GM21576 (cell line): ENCODE measurements around the gene CEBPB.
"Not testable (repeated sequence)": the region's sequence is repeated elsewhere in the genome, so short reads cannot be mapped to it uniquely, and the experiment has no call there.

Experiments
- ATAC-seq: cut with Tn5 transposase; IDR thresholded peaks from one replicate; pipeline ENCODE4 v1.9.1; 2021; ENCODE audit warnings: mild to moderate bottlenecking, moderate library complexity; ENCODE audit not compliant: unreplicated experiment

Gene CEBPB

DNA sequence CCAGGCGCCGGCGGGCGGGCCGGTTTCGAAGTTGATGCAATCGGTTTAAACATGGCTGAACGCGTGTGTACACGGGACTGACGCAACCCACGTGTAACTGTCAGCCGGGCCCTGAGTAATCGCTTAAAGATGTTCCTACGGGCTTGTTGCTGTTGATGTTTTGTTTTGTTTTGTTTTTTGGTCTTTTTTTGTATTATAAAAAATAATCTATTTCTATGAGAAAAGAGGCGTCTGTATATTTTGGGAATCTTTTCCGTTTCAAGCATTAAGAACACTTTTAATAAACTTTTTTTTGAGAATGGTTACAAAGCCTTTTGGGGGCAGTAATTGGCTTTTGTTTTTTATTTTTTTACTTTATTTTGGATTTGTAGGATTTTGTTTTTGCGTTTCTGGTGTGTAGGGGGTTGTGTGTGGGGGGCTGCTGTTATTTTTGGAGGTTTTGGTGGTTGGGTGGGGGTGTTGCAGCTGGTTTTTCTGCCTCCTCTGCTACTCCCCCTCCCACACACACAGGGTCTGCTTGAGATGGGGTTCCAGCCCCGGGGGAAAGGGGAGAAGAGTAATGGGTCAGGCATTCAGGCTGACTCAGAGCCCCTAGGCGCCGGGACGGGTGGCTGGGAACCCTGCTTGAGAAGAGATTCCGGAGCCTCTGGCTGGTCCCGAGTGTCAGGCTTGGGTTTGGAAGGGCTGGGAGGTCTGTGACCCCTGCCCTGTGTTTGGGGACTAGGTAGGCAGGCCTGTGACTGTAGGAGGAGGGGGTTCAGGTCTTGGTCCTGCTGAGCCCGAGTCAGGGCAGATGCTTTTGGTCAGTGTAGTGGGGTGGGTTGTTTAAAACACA, 2.0 kb downstream of the CEBPB start:
- peak; percentile 20 for ATAC-seq

DNA sequence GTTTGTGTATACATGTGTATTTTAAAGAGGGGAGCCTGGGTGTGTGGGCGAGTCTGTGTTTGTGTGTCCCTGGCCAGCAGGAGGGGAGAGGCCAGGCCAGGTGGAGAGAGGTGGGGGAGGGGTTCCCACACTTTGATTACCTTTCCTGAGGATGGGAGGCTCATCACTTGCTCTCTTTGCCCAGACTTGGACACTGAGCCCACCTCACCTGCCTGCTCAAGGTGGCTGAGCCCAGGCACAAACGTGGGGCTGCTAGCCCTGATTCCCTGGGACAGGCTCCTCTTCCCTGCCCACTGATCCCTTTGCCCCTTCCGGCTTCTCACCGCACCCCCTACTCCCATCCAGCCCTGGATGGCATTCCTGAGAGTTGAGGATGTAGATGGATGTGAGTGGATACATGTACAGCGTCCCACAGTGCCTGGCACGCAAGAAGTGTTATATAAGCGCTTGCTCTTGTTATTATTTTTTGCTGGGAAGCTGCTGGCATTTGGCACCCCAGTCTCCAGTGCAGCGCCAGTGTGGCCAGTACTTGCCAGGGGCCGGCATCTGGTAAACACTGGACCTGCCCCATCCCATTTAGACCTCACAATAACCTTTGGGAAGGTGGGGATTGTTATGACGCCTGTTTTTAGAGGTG, 2.7 kb downstream of the CEBPB start:
- ATAC-seq = no peak

DNA sequence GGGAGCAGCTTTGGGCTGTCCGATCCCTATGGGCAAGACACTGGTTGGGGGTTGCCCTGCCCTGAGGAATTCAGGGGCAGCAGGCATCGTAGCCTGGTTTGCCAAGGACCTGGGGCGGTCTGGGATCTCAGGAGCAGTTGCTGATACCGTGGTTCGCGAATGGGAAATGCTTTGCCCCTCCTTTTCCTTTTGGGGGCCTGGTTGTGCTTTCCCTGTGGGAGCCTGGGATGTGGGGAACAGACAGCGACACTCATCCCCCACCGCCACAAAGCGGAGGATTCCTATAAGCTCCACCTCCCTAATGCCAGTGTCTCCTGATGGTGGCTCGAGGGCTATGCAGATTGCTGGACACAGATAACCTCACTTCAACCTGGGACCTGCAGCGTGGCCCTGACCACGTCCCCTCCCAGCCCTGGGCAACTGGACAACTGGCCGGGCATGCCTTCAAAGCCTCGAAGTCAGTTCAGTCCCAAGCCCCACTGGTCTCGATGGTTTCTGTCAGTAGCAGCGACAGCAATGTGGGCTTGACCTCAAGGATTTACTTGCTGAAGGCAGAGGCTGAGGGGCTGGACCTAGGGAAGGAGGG, 3.3 kb downstream of the CEBPB start:
- ATAC-seq = no peak

DNA sequence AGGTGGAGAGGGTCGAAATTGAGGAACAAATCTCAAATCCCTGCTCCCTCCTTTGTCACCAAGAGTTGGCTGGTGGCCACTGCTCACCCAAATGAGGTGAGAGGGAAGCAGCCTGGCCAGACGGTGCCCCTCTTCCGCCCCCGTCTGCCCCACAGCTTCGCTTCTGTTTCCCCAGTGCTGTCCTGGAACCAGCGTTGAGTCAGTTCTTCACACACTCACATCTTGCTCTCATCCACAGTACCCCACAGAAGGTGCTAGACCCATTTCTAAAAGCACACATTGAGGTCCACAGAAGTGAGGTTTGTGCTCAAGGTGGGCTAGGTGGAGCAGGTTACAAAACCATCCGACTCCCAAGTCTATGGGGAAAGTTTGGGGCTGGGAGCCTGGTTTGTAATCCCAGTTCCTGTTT, 3.8 kb downstream of the CEBPB start:
- ATAC-seq = no peak

DNA sequence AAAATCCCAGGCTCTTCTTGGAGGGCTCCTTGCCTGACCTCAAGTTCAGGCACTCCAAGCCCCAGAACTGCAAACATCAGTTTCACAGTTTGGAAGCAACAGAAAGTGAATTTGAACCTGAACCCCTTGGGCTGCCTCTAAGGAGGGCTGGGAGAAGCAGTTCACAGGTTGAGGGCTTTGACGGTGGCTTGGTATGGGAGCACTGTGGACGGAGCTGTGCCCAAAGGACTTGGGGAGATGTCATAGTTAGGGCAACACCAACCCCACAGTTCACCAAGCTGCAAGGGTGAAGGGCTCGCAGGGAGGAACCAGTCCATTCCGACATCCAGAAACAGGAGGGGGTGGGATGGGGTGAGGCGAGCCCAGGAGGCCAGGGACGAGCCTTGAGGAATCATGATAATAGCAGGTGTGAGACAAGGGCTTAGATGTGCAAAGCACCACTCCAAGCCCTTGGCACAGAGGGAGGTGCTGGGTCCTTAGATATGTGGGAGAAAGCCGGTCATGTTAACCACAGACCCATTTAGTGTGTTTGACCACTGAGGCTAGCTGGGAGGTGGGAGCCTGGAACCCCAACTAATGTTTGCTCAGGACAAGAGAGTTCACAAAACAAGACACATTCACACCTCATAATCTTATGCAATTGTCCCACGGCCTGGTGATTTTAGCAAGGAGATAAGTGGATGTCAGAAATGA, 4.3 kb downstream of the CEBPB start:
- no peak for ATAC-seq

DNA sequence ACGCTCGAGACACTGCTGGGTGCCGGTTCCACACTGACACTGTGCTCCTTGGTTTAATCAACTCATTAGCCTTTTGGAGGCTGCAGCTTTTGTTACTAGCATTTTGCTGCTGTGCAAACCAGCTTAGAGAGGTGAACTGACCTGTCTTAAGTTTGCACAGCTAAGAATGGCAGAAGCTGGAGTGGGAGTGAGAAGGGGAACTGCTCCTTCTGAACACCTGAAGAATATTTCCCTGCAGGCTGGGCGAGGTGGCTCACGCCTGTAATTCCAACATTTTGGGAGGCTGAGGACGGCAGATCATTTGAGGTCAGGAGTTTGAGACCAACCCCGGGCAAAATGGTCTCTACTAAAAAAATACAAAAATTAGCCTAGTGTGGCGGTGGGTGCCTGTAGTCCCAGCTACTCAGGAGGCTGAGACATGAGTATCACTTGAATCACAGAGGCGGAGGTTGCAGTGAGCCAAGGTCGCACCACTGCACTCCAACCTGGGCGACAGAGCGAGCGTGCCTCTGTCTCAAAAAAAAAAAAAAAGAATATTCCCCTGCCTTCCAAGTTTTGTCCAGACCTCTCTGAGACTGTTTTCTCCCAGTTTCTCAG, 5.0 kb downstream of the CEBPB start:
- ATAC-seq = no peak

DNA sequence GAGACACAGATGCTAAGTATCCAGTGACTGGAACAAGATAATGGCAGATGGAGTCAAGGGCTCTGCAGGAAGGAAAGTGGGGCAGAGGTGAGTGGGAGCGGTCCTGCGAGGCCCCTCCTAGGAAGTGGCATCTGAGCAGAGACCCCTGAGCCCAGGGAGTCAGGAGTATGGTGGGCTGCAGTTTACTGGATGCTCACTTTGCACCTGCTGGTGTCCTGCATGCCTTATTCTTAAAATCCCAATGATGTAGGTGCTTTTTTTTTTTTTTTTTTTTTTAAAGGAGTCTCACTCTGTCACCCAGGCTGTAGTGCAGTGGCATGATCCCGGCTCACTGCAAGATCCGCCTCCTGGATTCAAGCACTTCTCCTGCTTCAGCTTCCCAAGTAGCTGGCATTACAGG, 5.6 kb downstream of the CEBPB start:
- no peak for ATAC-seq

DNA sequence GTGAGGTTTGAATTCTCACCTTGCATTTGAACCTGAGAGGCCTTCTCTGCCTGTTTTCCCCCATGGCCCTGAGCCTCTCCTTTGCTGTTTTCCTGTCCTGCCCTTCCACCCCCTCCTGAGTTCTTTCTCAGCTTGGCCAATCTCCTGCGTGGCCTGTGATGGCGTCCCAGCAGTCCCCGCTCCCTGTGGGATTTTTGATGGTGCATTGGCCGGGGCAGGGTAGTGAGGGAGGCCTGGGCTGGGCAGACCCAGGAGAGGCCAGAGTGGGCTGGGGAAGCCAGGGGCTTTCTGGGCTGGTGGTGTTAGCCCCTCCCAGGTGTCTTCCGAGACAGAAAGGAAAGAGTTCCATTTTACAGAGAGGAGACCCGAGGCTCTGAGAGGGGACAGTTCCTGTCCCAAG, 6.3 kb downstream of the CEBPB start:
- ATAC-seq = no peak

DNA sequence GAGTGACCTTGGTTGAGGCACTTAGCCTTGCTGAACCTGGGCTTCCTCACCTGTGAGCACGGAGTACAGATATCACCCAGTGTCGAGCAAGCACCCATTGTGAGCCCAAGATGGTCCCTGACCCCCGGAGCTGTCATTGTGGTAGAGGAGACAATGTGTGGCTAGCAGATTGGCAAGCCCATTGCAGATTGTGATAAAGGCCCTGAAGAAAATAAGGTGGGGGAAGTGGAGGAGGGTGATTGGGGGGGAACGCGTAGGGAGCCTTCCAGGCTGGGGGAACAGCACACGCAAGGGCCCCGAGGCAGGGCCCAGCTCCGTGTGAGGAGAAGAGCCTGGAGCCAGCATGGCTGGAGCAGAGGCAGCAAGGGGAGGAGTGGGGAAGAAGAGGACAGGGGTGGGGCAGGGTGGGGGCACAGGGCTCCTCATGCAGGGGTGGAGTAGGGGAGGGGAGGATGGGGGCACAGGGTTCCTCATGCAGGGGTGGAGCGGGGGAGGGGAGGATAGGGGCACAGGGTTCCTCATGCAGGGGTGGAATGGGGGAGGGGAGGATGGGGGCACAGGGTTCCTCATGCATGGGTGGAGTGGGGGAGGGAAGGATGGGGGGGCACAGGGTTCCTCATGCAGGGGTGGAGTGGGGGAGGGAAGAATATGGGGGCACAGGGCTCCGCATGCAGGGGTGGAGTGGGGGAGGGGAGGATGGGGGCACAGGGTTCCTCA, 7.0 kb downstream of the CEBPB start:
- ATAC-seq = no peak

DNA sequence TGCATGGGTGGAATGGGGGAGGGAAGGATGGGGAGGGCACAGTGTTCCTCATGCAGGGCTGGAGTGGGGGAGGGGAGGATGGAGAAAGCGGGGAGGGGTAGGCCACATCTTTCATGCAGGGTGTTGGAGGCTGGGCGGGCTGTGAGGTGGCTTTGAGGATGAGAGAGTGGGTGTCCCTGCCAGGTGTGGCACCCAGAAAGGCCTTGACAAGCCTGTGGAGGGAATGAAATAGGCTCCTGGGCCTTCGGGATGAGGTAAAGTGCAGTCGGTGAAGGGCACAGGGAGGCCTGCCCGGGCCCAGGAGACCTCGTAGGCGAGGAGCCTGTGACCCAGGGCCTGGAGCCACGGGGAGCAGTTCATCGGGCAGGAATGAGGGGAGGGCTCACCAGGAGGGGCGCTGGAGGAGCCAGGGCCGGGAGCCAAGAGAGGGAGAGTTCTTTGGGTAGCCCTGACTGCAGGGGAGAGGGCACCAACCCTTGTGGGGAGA, 7.6 kb downstream of the CEBPB start:
- ATAC-seq = no peak

DNA sequence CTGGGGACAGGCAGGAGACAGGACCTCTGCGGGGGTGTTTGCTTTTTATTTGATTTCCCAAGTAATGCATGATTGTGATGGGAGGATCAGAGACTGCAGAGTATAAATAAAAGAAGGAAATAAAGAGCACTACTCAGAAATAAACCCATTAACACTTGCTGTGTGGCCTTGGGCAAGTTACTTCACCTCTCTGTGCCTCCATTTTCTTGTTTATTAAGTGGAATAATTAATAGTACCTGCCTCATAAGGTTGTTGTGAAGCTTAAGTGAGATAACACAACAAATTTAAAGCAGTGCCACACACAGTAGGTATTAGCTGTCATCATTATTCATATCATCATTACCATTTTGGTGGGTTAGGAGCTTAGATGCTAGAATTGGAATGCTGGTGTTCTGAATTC, 8.1 kb downstream of the CEBPB start:
- no peak for ATAC-seq

DNA sequence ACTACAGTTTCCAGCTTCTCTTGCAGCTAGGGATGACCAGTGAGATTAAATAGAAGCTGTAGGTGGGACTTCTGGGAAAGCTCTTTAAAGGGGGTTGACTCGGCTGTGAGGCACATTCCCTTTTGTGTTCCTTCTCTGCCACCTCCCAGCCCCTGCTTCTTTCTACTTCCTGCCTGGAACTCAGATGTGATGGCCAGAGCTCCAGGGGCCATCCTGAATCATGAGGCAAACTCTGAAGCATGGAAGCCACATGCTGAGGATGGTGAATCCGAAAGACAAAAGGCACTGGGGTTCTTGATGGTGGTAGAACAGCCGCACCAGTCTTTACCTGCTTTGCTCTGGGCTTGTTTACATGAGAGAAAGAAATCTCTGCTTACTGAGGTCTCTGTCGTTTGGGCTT, 9.1 kb downstream of the CEBPB start:
- no peak for ATAC-seq

DNA sequence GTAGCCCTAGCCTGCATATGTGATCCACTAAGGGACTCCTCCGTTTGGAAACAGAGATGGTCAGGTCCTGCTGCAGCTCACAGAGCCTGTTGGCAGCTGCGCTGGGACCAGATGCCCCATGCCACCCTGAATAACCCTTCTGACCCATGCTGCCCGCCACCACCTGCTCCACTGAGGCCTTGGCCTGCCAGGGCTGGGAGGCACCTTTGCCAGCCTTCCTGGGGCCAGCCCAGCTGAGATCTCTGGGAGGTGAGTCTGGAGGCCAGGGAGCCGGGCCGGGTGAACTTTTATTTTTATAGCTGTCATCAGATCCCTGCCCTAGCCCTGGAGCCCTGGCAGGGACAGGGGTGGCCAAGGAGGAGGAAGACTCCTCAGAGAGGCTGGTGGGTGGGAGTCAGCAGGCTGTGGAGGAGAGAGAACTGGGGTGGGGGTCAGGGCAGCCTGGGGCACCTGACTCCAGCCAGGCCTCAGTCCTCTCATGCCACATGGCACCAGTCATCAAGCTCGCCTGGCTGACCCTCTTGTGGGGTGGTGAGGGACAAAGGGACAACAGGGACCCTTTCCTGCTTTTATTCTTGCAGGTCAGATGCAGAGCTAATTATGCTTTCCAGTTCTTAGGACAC, 10.0 kb downstream of the CEBPB start:
- no peak for ATAC-seq

DNA sequence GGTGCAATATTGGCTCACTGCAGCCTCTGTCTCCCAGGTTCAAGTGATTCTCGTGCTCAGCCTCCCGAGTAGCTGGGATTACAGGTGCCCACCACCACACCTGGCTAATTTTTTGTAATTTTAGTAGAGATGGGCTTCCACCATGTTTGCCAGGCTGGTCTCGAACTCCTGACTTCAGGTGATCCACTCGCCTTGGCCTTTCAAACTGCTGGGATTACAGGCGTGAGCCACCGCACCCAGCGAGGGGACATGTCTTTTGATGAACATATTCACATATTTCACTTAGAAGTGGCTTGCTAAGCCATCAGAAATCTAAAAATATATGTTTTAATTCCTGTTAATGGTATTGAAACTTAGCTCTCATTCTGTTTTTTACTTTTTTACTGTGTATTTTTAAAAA, 11.1 kb downstream of the CEBPB start:
- ATAC-seq = not testable (repeated sequence)

DNA sequence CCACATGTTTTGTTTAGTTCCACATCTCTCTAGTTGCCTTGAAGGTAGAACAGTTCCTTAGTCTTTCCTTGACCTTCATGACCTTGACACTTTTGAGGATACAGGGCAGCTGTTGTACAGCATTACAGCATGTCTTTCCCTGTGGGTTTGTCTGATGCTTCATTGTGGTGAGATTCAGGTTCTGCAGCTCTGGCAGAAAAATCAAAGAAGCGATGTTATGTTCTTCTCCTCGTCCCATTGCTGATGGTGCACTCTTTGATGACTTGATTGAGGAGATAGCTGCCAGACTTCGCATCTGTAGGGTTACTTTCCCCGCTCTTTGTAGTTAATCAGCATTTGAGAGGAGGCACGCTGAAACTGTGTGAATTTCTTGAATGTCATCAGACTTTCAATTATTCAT, 12.0 kb downstream of the CEBPB start:
- no peak for ATAC-seq

DNA sequence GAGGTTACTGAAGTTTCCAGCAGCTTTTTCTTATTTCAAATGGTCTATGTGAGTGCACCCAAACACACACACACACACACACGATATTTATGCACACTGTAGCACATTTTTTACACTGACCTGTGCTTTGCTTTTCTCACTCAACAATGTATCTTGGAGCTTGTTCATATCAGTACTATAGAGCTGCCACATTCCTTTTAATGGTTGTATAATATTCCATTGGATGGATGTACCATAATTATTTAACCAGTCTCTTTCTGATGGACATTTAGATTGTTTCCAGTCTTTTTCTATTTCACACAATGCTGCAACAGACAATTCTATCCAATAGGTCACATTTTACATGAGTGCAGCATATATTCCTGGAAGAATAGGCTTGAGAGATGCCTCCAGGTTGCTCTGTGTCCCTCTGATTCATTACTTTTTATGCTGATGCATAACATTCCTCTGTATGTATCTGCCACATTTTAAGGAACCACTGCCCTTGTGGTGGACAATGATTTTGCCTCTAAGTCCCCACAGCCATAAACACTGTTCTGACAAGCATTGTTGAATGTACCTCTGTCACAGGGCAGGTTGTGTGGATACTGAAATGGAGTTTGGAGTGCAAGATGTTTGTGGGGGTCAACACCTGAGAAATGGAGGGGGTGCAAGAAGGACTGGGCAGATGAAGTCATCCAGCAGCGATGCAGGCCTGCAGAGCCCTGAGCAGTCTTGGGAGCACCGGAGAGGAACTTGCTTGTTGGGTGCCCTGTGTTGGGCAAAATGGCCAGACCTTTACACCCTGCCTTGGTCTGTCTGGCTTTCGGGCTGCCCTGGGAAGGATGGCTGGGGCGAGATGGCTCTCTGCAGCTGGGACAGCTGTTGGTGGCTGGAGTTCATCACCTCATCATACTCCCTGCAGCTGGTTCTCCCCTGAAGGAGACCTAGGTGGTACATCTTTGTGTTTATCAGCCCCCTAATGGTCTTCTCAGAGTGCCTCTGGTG, 13.6 kb downstream of the CEBPB start:
- ATAC-seq = no peak

DNA sequence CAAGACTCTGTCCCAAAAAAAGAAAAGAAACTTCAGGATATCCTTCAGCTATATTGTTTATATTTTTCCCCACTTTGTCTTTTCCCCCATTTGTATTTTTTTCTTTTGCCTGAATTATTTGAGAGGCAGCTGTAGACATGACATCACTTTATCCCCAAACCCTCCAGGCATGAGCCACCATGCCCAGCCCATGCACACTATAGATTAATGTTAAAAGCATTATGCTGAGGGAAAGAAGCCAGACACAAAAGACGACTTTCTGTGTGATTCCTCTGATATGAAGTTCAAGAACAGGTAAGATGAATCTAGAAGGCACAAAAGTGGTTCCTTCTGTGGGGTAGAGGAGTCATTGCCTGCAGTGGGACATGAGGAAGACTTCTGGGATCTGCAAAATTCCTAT, 16.4 kb downstream of the CEBPB start:
- ATAC-seq = no peak

DNA sequence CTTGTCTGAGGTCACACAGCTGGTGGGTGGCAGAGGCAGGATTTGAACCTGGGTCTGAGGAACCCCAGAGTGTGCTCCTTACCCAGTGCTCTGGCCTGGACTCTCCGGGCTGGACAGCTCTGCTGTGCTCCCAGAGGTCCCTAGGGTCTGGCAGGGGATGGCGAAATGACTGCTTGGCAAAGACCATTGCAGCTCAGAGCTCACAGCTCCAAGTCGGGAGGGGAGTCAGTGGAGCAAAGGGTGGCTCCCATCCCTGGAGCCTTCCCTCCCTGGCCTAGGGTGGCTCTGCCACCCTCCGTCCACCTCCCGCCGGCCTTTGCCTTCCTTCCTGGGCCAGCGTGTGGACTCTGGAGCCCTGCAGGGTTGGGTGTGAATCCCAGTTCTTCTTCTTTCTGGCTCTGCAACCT, 17.5 kb downstream of the CEBPB start:
- ATAC-seq = no peak

DNA sequence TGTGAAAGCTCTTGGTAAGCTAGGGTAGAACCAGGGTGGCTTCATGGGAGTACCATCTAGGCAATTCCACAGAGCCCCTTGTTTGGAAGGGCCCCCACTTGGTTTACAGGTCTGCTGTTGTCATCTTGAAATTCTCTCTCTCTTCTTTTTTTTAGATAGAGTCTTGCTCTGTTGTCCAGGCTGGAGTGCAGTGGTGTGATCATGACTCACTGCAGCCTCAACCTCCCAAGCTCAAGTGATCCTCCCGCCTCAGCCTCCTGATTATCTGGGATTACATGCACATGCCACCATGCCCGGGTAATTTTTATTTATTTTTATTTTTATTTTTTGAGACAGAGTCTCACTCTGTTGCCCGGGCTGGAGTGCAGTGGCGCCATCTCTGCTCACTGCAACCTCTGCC, 18.2 kb downstream of the CEBPB start:
- ATAC-seq = not testable (repeated sequence)
